Measurements from ENCODE around the gene SLC4A11. TPM values are rescaled to one million over a fixed set of nuclear protein-coding genes. Genes with fewer than 3 reads are reported as not detected.

The SLC4A11 gene
- polyA plus RNA-seq, 2 donors: 11.5 to 19.8 TPM

DNA sequence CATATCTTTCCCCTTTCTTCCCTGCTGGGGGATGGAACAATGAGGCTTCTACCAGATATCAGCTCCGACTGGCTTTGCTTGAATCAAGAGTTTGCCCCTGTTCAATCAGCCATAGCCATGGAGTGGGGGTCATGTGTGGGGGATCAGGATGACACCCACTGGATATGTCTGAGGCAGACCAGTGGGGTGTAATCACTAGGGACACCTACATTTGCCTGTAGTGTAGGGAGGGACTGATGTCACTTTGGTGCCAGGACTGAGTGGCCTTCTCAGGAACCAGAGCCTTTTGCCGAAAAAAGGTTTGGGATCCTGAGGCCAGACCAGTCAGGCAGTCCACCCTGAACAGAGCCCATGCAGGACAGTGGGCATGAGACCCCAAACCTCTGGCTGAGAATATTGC, 28.6 kb downstream of the SLC4A11 start:
- H3K9me3 ChIP-seq (ENCODE audit: control insufficient read depth in 2 of 2, insufficient read depth in 1 of 2, low read depth in 1 of 2, low read length in 1 of 2): no peaks in the 10 kb centered on the region
- no peak overlapping the region for H3K27ac ChIP-seq (ENCODE audit: low read depth in 2 of 2, low read length in 1 of 2)
- WGBS, 2 donors: 57 to 74% methylated on average over 2 of the region's 2 CpGs
- H3K36me3 ChIP-seq (ENCODE audit: control insufficient read depth in 2 of 2, insufficient read depth in 2 of 2, low read length in 1 of 2): peaks cover 0 to 10% of the 10 kb centered on the region in 2 donors
- peaks cover 0 to 4% of the 10 kb centered on the region in 2 donors for H3K4me1 ChIP-seq (ENCODE audit: control insufficient read depth in 2 of 2, insufficient read depth in 2 of 2, low read length in 1 of 2)
- peak overlapping the region; percentile 16 to 84 for H3K4me3 ChIP-seq (ENCODE audit: low read depth in 1 of 2, low read length in 2 of 2)
- H3K27me3 ChIP-seq (ENCODE audit: control insufficient read depth in 1 of 2, insufficient read depth in 2 of 2, low read length in 2 of 2): no peaks in the 10 kb centered on the region

DNA sequence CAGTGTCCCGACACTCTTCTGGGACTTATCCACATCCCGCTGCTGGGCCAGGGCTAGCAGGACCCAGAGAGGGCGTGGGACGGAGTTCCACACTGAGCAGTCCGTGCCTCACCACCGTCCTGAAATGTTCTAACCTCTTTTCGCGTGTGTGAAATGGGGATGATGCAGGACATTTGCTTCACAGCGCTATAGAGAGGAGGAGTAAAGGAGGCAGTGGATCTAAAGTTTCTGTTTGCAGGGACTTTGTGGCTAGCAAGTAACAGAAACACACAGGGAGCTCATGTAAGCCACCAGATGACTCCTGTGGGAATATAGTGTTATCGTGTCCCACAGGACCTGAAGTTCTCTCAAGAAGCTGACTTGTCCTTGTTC, 29.1 kb downstream of the SLC4A11 start:
- no peaks in the 10 kb centered on the region for H3K9me3 ChIP-seq (ENCODE audit: control insufficient read depth in 2 of 2, insufficient read depth in 1 of 2, low read depth in 1 of 2, low read length in 1 of 2)
- peak overlapping the region; percentile 84 to 89 for H3K4me3 ChIP-seq (ENCODE audit: low read depth in 1 of 2, low read length in 2 of 2)
- no peaks in the 10 kb centered on the region for H3K27me3 ChIP-seq (ENCODE audit: control insufficient read depth in 1 of 2, insufficient read depth in 2 of 2, low read length in 2 of 2)
- WGBS, 2 donors: 1 to 4% methylated on average over 10 of the region's 10 CpGs
- H3K27ac ChIP-seq (ENCODE audit: low read depth in 2 of 2, low read length in 1 of 2): peak overlapping the region; percentile 82 to 83
- H3K4me1 ChIP-seq (ENCODE audit: control insufficient read depth in 2 of 2, insufficient read depth in 2 of 2, low read length in 1 of 2): peaks cover 0 to 4% of the 10 kb centered on the region in 2 donors
- H3K36me3 ChIP-seq (ENCODE audit: control insufficient read depth in 2 of 2, insufficient read depth in 2 of 2, low read length in 1 of 2): peaks cover 0 to 7% of the 10 kb centered on the region in 2 donors

DNA sequence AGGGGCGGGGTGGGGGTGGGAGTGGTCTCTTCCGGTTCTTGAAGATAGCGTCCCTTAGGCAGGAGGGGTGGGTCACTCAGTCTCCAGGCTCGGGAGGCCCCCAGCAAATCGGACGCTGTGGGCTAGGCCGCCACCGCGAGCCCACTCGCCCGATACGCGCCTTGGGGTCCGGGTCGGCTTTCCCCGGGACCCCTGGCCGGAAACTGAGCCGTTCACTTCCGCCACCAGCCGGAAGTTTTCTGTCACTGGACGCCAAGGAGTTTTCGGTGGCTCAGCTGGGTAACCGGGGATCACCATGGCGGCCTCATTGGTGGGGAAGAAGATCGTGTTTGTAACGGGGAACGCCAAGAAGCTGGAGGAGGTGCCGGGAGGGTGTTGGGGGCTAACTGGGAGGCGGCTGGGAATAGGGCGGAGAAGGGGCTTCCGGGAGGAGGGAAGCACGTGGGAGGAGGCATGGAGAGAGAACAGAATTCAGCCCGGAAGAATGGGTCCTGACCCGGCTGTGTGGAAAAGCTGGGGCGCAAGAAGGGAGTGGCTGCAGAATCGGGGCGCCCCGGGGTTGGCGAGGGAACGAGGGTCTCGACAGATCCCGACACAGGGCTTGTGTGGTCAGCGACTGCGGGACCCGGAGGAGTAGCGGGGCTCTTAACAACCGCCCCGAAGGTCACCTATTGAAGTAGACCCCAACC, 29.6 kb downstream of the SLC4A11 start, which contains the start of gene ITPA:
Gene ITPA (plus strand): TSS at position 242 of the 689 bp plus-strand sequence. CDS start 54 bp downstream, at position 296.
- WGBS, 2 donors: 0% methylated on average over 48 of the region's 48 CpGs

DNA sequence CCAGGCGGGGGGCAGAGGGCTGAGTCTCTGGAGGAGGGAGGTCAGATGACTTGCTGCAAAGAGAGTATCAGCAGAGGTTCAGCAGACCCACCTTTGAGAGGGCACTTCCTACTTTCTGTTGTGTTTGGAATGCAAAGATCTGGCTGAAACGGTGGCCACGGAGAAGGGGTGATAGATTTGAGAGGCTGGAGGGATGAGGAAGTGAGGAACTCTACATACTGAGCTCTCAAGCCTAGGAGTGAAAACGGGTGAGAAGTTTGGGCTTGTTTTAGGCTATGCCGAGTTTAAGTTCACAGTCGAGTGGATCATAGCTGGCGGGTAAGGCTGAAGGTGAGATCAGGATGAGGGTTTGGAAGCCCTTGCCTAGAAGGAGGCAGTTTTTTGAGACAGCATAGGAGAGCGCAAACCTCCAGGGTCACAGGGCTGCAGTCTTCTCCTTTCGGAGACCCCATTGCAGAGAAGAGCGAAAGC, 30.2 kb downstream of the SLC4A11 start:
- H3K36me3 ChIP-seq (ENCODE audit: control insufficient read depth in 2 of 2, insufficient read depth in 2 of 2, low read length in 1 of 2): peaks cover 0 to 6% of the 10 kb centered on the region in 2 donors
- peak overlapping the region; percentile 82 to 83 for H3K27ac ChIP-seq (ENCODE audit: low read depth in 2 of 2, low read length in 1 of 2)
- no peaks in the 10 kb centered on the region for H3K9me3 ChIP-seq (ENCODE audit: control insufficient read depth in 2 of 2, insufficient read depth in 1 of 2, low read depth in 1 of 2, low read length in 1 of 2)
- peak overlapping the region; percentile 84 to 89 for H3K4me3 ChIP-seq (ENCODE audit: low read depth in 1 of 2, low read length in 2 of 2)
- peaks cover 0 to 4% of the 10 kb centered on the region in 2 donors for H3K4me1 ChIP-seq (ENCODE audit: control insufficient read depth in 2 of 2, insufficient read depth in 2 of 2, low read length in 1 of 2)
- 2 to 3% methylated on average over 8 to 10 of the region's 10 CpGs for WGBS, 2 donors
- no peaks in the 10 kb centered on the region for H3K27me3 ChIP-seq (ENCODE audit: control insufficient read depth in 1 of 2, insufficient read depth in 2 of 2, low read length in 2 of 2)

More for the DNA sequence above, 29.6 kb downstream of the SLC4A11 start, which contains the start of gene ITPA:
- Histone ChIP-seq H3K4me1 (ENCODE audit: control insufficient read depth in 2 of 2, insufficient read depth in 2 of 2, low read length in 1 of 2) (peaks cover 0 to 4% of the 10 kb centered on the region in 2 donors), H3K36me3 (ENCODE audit: control insufficient read depth in 2 of 2, insufficient read depth in 2 of 2, low read length in 1 of 2) (peaks cover 0 to 7% of the 10 kb centered on the region in 2 donors), H3K27me3 (ENCODE audit: control insufficient read depth in 1 of 2, insufficient read depth in 2 of 2, low read length in 2 of 2) (no peaks in the 10 kb centered on the region), H3K27ac (ENCODE audit: low read depth in 2 of 2, low read length in 1 of 2) (peak within 1 kb of the TSS; percentile 82 to 83), H3K4me3 (ENCODE audit: low read depth in 1 of 2, low read length in 2 of 2) (peak within 1 kb of the TSS; percentile 84 to 89), H3K9me3 (ENCODE audit: control insufficient read depth in 2 of 2, insufficient read depth in 1 of 2, low read depth in 1 of 2, low read length in 1 of 2) (no peaks in the 10 kb centered on the region)

DNA sequence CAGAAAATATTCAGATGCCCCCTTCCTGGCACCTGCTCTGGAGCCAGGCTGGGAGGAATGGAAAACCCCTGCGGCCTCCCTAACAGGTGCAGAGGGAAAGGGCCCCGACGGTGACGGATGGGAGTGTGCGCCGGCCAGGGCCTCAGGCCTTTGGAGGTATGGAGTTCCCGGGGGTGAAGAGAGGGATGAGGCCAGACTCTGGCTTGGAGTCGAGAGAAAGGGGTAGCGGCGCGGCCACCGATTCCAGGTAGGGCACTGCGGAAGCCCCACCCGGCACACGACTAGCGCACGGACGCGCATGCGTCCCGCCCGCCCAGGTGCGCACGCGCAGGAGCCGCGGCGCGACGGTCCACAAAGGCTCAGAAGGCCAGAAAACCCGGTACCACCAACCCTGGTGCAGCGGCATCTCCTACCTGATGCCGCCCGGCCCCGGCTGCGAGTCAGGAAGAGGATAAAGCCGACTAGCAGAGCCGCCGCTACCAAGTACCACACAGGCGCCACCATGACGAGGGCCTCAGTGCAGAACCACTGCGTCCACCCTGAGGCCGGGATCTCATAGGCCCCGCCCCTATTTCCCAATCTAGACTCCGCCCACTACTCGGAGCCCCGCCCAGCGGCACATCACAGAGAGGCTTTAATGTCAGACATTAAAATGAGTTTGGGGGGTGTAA, 34.7 kb downstream of the SLC4A11 start, which contains the start of gene DDRGK1:
Gene DDRGK1 (minus strand): TSS at position 559 of the 671 bp plus-strand sequence. CDS start 55 bp downstream, at position 504.
- peak within 1 kb of the TSS; percentile 91 to 98 for H3K27ac ChIP-seq (ENCODE audit: low read depth in 2 of 2, low read length in 1 of 2)
- H3K36me3 ChIP-seq (ENCODE audit: control insufficient read depth in 2 of 2, insufficient read depth in 2 of 2, low read length in 1 of 2): peaks cover 11 to 15% of the 10 kb centered on the region in 2 donors
- WGBS, 2 donors: 0% methylated on average over 48 of the region's 48 CpGs

DNA sequence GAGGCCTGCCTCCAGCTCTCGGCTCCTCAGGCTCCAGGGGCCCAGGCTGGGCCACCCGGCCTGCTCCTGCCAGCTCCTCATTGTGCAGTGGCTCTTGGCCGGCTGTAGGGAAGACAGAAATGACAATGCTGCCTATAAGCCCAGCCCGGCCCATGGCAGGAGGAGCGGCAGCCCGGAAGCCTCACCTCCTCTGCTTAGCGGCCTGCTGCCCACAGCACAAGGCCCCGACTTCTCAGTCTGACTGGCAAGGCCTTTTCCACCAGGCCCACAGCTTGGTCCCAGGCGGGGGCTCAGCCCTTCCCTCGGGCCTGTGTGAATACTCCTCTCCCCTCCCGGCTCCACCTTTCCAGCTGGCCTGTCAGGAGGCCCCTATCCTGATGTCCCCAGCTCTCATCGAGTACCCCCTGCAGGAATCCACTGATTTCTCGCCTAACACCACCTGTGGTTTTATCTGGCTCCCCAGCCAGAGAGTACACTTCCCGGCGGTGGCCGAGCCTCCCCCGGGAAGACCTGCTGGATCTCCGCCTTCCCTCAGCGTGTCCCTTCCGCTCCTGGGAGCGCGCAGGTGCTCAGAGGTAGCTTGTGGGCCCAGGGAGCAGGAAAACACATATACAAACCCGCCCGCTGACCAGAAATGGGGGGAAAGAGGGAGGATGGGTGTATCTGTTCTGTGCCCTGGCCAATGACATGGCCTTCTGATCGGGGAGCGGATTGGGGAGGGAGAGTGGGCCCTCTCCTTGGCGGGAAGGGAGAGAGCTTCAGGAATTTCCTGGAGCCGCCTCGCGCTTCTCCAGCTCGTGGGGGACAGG, 35.5 kb downstream of the SLC4A11 start:
- Histone ChIP-seq H3K36me3 (ENCODE audit: control insufficient read depth in 2 of 2, insufficient read depth in 2 of 2, low read length in 1 of 2) (peaks cover 12 to 17% of the 10 kb centered on the region in 2 donors), H3K4me3 (ENCODE audit: low read depth in 1 of 2, low read length in 2 of 2) (peak overlapping the region; percentile 88 to 89), H3K27me3 (ENCODE audit: control insufficient read depth in 1 of 2, insufficient read depth in 2 of 2, low read length in 2 of 2) (no peaks in the 10 kb centered on the region), H3K4me1 (ENCODE audit: control insufficient read depth in 2 of 2, insufficient read depth in 2 of 2, low read length in 1 of 2) (peaks cover 6 to 9% of the 10 kb centered on the region in 2 donors), H3K27ac (ENCODE audit: low read depth in 2 of 2, low read length in 1 of 2) (peak overlapping the region; percentile 91 to 98), H3K9me3 (ENCODE audit: control insufficient read depth in 2 of 2, insufficient read depth in 1 of 2, low read depth in 1 of 2, low read length in 1 of 2) (no peaks in the 10 kb centered on the region)
- WGBS, 2 donors: 7 to 11% methylated on average over 31 of the region's 31 CpGs

More for the DNA sequence above, 34.7 kb downstream of the SLC4A11 start, which contains the start of gene DDRGK1:
- no peaks in the 10 kb centered on the region for H3K27me3 ChIP-seq (ENCODE audit: control insufficient read depth in 1 of 2, insufficient read depth in 2 of 2, low read length in 2 of 2)
- H3K9me3 ChIP-seq (ENCODE audit: control insufficient read depth in 2 of 2, insufficient read depth in 1 of 2, low read depth in 1 of 2, low read length in 1 of 2): no peaks in the 10 kb centered on the region
- peak within 1 kb of the TSS; percentile 88 to 89 for H3K4me3 ChIP-seq (ENCODE audit: low read depth in 1 of 2, low read length in 2 of 2)
- H3K4me1 ChIP-seq (ENCODE audit: control insufficient read depth in 2 of 2, insufficient read depth in 2 of 2, low read length in 1 of 2): peaks cover 6 to 9% of the 10 kb centered on the region in 2 donors

DNA sequence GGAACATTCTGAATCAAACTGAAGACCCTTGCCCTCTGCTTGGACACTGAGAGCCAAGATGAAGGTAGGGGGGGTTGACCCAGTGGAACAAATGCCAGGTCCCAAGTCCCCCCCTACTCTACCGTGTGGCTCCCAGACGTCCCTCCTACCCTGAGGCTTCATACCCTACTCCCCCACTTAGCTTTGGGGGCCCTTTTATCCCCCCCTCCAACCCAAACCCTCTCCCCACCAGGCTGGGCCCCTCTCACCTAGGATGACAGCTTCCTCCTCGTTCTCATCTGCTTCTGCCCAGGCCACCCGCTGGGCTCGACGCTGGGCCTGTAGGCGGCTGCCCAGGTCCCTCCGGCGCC, 36.0 kb downstream of the SLC4A11 start:
- H3K36me3 ChIP-seq (ENCODE audit: control insufficient read depth in 2 of 2, insufficient read depth in 2 of 2, low read length in 1 of 2): peaks cover 12 to 17% of the 10 kb centered on the region in 2 donors
- peak overlapping the region; percentile 88 to 89 for H3K4me3 ChIP-seq (ENCODE audit: low read depth in 1 of 2, low read length in 2 of 2)
- no peaks in the 10 kb centered on the region for H3K27me3 ChIP-seq (ENCODE audit: control insufficient read depth in 1 of 2, insufficient read depth in 2 of 2, low read length in 2 of 2)
- H3K27ac ChIP-seq (ENCODE audit: low read depth in 2 of 2, low read length in 1 of 2): peak overlapping the region; percentile 91 to 98
- H3K9me3 ChIP-seq (ENCODE audit: control insufficient read depth in 2 of 2, insufficient read depth in 1 of 2, low read depth in 1 of 2, low read length in 1 of 2): no peaks in the 10 kb centered on the region
- WGBS, 2 donors: 42 to 46% methylated on average over 9 of the region's 9 CpGs
- H3K4me1 ChIP-seq (ENCODE audit: control insufficient read depth in 2 of 2, insufficient read depth in 2 of 2, low read length in 1 of 2): peaks cover 6 to 9% of the 10 kb centered on the region in 2 donors

DNA sequence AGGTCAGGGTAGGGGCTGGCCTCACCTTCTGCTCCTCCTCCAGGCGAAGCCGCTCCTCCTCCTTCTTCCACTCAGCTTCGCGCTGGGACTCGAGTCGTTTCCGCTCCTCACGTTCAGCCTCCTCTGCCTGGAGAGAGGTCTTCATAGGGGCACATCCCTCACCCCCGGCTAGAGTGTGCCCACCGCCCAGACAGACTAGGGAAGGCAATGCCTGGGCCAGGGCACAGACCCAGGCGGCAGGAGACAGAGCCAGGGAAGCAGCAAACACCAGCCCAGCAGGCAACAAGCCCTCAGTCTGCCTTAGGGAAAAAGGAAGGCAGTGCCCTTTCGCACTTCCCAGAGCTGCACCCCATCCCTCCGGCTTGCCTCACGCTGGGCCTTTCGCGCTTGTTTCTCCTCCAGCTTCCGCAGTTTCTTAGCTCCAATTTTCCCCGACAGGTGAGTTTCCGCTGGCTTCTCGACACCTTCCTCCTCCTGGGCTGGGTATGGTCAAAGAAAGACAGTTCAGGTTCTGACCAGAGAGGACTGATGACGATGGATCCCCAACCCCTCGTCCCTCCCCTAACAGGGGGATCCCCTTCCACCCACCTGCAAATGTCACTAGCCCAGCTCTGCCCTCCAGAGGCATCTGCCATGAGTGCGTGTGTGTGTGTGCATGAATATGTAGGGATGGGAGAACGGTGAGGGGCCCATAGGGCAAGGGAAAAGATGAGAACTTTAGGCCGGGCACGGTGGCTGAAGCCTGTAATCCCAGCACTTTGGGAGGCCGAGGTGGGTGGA, 38.8 kb downstream of the SLC4A11 start:
- peaks cover 15 to 27% of the 10 kb centered on the region in 2 donors for H3K36me3 ChIP-seq (ENCODE audit: control insufficient read depth in 2 of 2, insufficient read depth in 2 of 2, low read length in 1 of 2)
- WGBS, 2 donors: 93% methylated on average over 27 of the region's 27 CpGs
- no peaks in the 10 kb centered on the region for H3K27me3 ChIP-seq (ENCODE audit: control insufficient read depth in 1 of 2, insufficient read depth in 2 of 2, low read length in 2 of 2)
- H3K4me1 ChIP-seq (ENCODE audit: control insufficient read depth in 2 of 2, insufficient read depth in 2 of 2, low read length in 1 of 2): peaks cover 6 to 9% of the 10 kb centered on the region in 2 donors
- H3K9me3 ChIP-seq (ENCODE audit: control insufficient read depth in 2 of 2, insufficient read depth in 1 of 2, low read depth in 1 of 2, low read length in 1 of 2): no peaks in the 10 kb centered on the region
- H3K27ac ChIP-seq (ENCODE audit: low read depth in 2 of 2, low read length in 1 of 2): no peak overlapping the region
- H3K4me3 ChIP-seq (ENCODE audit: low read depth in 1 of 2, low read length in 2 of 2): no peak overlapping the region
